Measurements from ENCODE around the gene CLSTN3. TPM values are rescaled to one million over a fixed set of nuclear protein-coding genes. Genes with fewer than 3 reads are reported as not detected.

The CLSTN3 gene
- total and polyA plus RNA-seq, 10 of the 15 experiments (the other 5 are each of a cell fraction or from before 2014, with no cell fraction given): 0.09 to 35.9 (median 11.3) TPM

GRCh38 chr12:7114851-7115250 lies 15.3 kb upstream of the CLSTN3 start (continued):
- TF ChIP-seq ZNF274 (IDR thresholded peaks at IDR 0.05; ENCODE audit: insufficient read depth, insufficient read length) (no peak), FOXK2 (IDR thresholded peaks at IDR 0.05) (no peak), ATF7 (IDR thresholded peaks at IDR 0.05; ENCODE audit: low read depth) (no peak), RELA (IDR thresholded peaks at IDR 0.05; ENCODE audit: borderline replicate concordance, partially characterized antibody) (no peak)
- TF ChIP-seq, protein P1, sequence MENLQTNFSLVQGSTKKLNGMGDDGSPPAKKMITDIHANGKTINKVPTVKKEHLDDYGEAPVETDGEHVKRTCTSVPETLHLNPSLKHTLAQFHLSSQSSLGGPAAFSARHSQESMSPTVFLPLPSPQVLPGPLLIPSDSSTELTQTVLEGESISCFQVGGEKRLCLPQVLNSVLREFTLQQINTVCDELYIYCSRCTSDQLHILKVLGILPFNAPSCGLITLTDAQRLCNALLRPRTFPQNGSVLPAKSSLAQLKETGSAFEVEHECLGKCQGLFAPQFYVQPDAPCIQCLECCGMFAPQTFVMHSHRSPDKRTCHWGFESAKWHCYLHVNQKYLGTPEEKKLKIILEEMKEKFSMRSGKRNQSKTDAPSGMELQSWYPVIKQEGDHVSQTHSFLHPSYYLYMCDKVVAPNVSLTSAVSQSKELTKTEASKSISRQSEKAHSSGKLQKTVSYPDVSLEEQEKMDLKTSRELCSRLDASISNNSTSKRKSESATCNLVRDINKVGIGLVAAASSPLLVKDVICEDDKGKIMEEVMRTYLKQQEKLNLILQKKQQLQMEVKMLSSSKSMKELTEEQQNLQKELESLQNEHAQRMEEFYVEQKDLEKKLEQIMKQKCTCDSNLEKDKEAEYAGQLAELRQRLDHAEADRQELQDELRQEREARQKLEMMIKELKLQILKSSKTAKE (IDR thresholded peaks at IDR 0.05; ENCODE audit: low read depth, poor library complexity, severe bottlenecking): no peak

DNA sequence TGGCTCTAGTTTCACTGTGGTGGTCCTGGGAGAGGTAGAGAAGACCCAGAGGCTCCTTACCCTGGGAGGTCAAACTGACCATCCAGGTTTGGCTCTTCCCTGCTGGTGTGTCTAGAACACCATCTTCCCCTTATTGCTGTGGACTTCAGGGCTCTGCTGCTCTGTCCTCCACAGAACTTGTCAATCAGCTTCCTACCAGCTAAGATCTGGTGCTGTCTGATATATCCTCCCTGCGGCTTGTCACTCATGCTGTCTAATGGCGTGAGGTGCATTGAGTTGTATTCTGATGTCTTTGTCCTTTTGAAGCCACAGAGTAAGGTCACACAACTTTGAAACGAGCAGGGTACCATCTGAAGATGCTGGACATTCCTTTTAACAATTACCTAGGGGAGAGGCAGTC lies 14.0 kb upstream of the CLSTN3 start:
- ChIA-PET CTCF (no interaction called here), SMC1A (ENCODE audit: uncharacterized antibody, unreplicated experiment) (no interaction called here), POLR2A (no interaction called here), RAD21 (ENCODE audit: unreplicated experiment) (no interaction called here)
- no peaks in the 10 kb centered on the region for H3K9me3 ChIP-seq (replicated peaks; ENCODE audit: control insufficient read depth, insufficient read depth, low read length)
- H3K4me2 ChIP-seq (ENCODE audit: control insufficient read depth, insufficient read depth): no peak overlapping the region
- H3K27me3 ChIP-seq (replicated peaks in 1 of 2; ENCODE audit: control insufficient read depth in 2 of 2, insufficient read depth in 2 of 2, low read length in 1 of 2): no peaks in the 10 kb centered on the region
- no peak overlapping the region for H3K9ac ChIP-seq (ENCODE audit: control insufficient read depth, insufficient read depth, low read length)
- H3K27ac ChIP-seq (ENCODE audit: control insufficient read depth, insufficient read depth): no peak overlapping the region
- peaks cover 6% of the 10 kb centered on the region for H3K4me1 ChIP-seq (ENCODE audit: control insufficient read depth, insufficient read depth, low read length)
- FAIRE-seq (no peak), DNase-seq (ENCODE audit: low read depth, low spot score) (no peak), ATAC-seq (no peak)
- H4K20me1 ChIP-seq (ENCODE audit: control insufficient read depth, insufficient read depth): no peaks in the 10 kb centered on the region
- H3K4me3 ChIP-seq: no peak overlapping the region
- peaks cover 0 to 33% of the 10 kb centered on the region in 2 experiments; a peak in 3 of 4 replicates for H3K36me3 ChIP-seq (ENCODE audit: control insufficient read depth in 2 of 2, insufficient read depth in 2 of 2, low read length in 1 of 2)
- 95% methylated on average over 3 of the region's 3 CpGs for WGBS (ENCODE audit: insufficient coverage, insufficient replicate concordance, low lambda C conversion rate, missing lambda C conversion rate)
- H3K79me2 ChIP-seq (ENCODE audit: control insufficient read depth, insufficient read depth, low read length): peaks cover 4% of the 10 kb centered on the region; the same call in 1 of the 2 replicates
- BruUV-seq (replicated peaks): no TSS peak
- in situ Hi-C loops (cut with MboI): no loop called here
- no peak for TF ChIP-seq NFYB (IDR thresholded peaks at IDR 0.05; ENCODE audit: insufficient read depth, low read depth, low read length)
- no peak for TF ChIP-seq BMI1 (IDR thresholded peaks at IDR 0.05; ENCODE audit: borderline replicate concordance)
- no peak for TF ChIP-seq TCF3 (IDR thresholded peaks at IDR 0.05; ENCODE audit: borderline replicate concordance, insufficient read depth, low read depth, low read length)
- TF ChIP-seq LARP7 (IDR thresholded peaks at IDR 0.05): no peak
- H2AFZ ChIP-seq (ENCODE audit: control insufficient read depth, low read depth, low read length): no peak overlapping the region
- intact Hi-C loops (cut with micrococcal nuclease; ENCODE audit: unreplicated experiment): no loop called here
